BLaER1 treated with 17β-estradiol and CSF1 and Interleukin-3, amounts not matched to agents 10 nM and 100 nM (cell line): Measurements from ENCODE around the gene PRR5L.

Source experiments
- H3K27ac ChIP-seq, 11 experiments: shearing (Covaris generic); formaldehyde crosslinking; 2 replicates each; pipeline ENCODE4 v1.8.1; 2022
- H3K27me3 ChIP-seq, 11 experiments: shearing (Covaris generic); formaldehyde crosslinking; 2 replicates each; pipeline ENCODE4 v1.8.1; 2022
- H3K36me3 ChIP-seq, 11 experiments: shearing (Covaris generic); formaldehyde crosslinking; 2 replicates each; pipeline ENCODE4 v1.8.1; 2022
- H3K4me1 ChIP-seq, 10 experiments: shearing (Covaris generic); formaldehyde crosslinking; 2 replicates each; pipeline ENCODE4 v1.8.1; 2022
- H3K4me2 ChIP-seq, 11 experiments: shearing (Covaris generic); formaldehyde crosslinking; 2 replicates each; pipeline ENCODE4 v1.8.1; 2022
- H3K4me3 ChIP-seq, 10 experiments: shearing (Covaris generic); formaldehyde crosslinking; 2 replicates each; pipeline ENCODE4 v1.8.1; 2022
- H3K9ac ChIP-seq, 11 experiments: shearing (Covaris generic); formaldehyde crosslinking; 2 replicates each; pipeline ENCODE4 v1.8.1; 2022
- H3K9me3 ChIP-seq, 11 experiments: shearing (Covaris generic); formaldehyde crosslinking; replicated peaks in 1 of 11; 2 replicates each; pipeline ENCODE4 v1.8.1; 2022
- H4K20me1 ChIP-seq, 11 experiments: shearing (Covaris generic); formaldehyde crosslinking; 2 replicates each; pipeline ENCODE4 v1.8.1; 2022
- Cebpa-rat ChIP-seq, 11 experiments: shearing (Covaris generic); IDR thresholded peaks; 2 replicates each; pipeline ENCODE4 v1.8.1; 2022

The PRR5L gene

GRCh38 chr11:36258730-36259360, 37.2 kb upstream of the PRR5L start:
- Histone ChIP-seq H3K9ac (no peak overlapping the region), H3K9me3 (peaks cover 0 to 7% (median 0%) of the 10 kb centered on the region in 11 experiments; a peak in 7 of 22 replicates), H4K20me1 (no peaks in the 10 kb centered on the region), H3K36me3 (no peaks in the 10 kb centered on the region), H3K27me3 (no peaks in the 10 kb centered on the region), H3K27ac (no peak overlapping the region), H3K4me1 (peaks cover 0 to 14% (median 0%) of the 10 kb centered on the region in 10 experiments; a peak in 3 of 20 replicates), H3K4me2 (peak overlapping the region in 2 of 11 experiments; percentile 15 to 36; a peak in 2 of 22 replicates), H3K4me3 (no peak overlapping the region)
- no peak for TF ChIP-seq Cebpa-rat (IDR thresholded peaks at IDR 0.05)

- Histone ChIP-seq H4K20me1 (no peaks in the 10 kb centered on the region), H3K9ac (no peak overlapping the region), H3K4me2 (no peak overlapping the region), H3K4me3 (no peak overlapping the region), H3K27me3 (no peaks in the 10 kb centered on the region), H3K9me3 (peaks cover 0 to 4% (median 0%) of the 10 kb centered on the region in 11 experiments; a peak in 7 of 22 replicates), H3K4me1 (peaks cover 0 to 14% (median 5%) of the 10 kb centered on the region in 10 experiments; a peak in 7 of 20 replicates), H3K27ac (no peak overlapping the region), H3K36me3 (no peaks in the 10 kb centered on the region)
- no peak for TF ChIP-seq Cebpa-rat (IDR thresholded peaks at IDR 0.05)
Observed at GRCh38 chr11:36261094-36261493, 35.0 kb upstream of the PRR5L start.

- H4K20me1 ChIP-seq = no peaks in the 10 kb centered on the region
- no peaks in the 10 kb centered on the region for H3K36me3 ChIP-seq
- no peaks in the 10 kb centered on the region for H3K27me3 ChIP-seq
- H3K4me2 ChIP-seq = no peak overlapping the region
- H3K9me3 ChIP-seq = no peaks in the 10 kb centered on the region
- no peak overlapping the region for H3K27ac ChIP-seq
- H3K9ac ChIP-seq = no peak overlapping the region
- no peak for TF ChIP-seq Cebpa-rat (IDR thresholded peaks at IDR 0.05)
- H3K4me3 ChIP-seq = no peak overlapping the region
- peaks cover 0 to 5% (median 4%) of the 10 kb centered on the region in 10 experiments; a peak in 7 of 20 replicates for H3K4me1 ChIP-seq
Observed at GRCh38 chr11:36264011-36264972, 31.8 kb upstream of the PRR5L start.

GRCh38 chr11:36264973-36265344, 31.1 kb upstream of the PRR5L start:
- H3K27me3 ChIP-seq = no peaks in the 10 kb centered on the region
- H4K20me1 ChIP-seq = no peaks in the 10 kb centered on the region
- H3K36me3 ChIP-seq = no peaks in the 10 kb centered on the region
- TF ChIP-seq Cebpa-rat (IDR thresholded peaks at IDR 0.05) = no peak
- no peak overlapping the region for H3K4me3 ChIP-seq
- no peaks in the 10 kb centered on the region for H3K9me3 ChIP-seq
- H3K27ac ChIP-seq = no peak overlapping the region
- H3K4me2 ChIP-seq = no peak overlapping the region
- peak overlapping the region in 1 of 11 experiments; percentile 16; a peak in 1 of 22 replicates for H3K9ac ChIP-seq
- H3K4me1 ChIP-seq = peaks cover 0 to 5% (median 0%) of the 10 kb centered on the region in 10 experiments; a peak in 4 of 20 replicates

GRCh38 chr11:36265793-36266628, 30.1 kb upstream of the PRR5L start:
- H3K4me2 ChIP-seq = no peak overlapping the region; a peak in 2 of 22 replicates
- no peak for TF ChIP-seq Cebpa-rat (IDR thresholded peaks at IDR 0.05)
- H3K4me3 ChIP-seq = no peak overlapping the region
- H4K20me1 ChIP-seq = no peaks in the 10 kb centered on the region; a peak in 1 of 22 replicates
- no peaks in the 10 kb centered on the region for H3K27me3 ChIP-seq
- H3K27ac ChIP-seq = no peak overlapping the region
- peaks cover 0 to 5% (median 0%) of the 10 kb centered on the region in 10 experiments; a peak in 5 of 20 replicates for H3K4me1 ChIP-seq
- H3K9me3 ChIP-seq = no peaks in the 10 kb centered on the region
- H3K9ac ChIP-seq = no peak overlapping the region
- H3K36me3 ChIP-seq = peaks cover 2 to 9% (median 6%) of the 10 kb centered on the region in 11 experiments; a peak in 13 of 22 replicates

- Histone ChIP-seq H3K9ac (no peak overlapping the region), H3K4me3 (no peak overlapping the region), H4K20me1 (no peaks in the 10 kb centered on the region; a peak in 1 of 22 replicates), H3K27me3 (no peaks in the 10 kb centered on the region), H3K4me2 (no peak overlapping the region), H3K4me1 (peaks cover 0 to 5% (median 0%) of the 10 kb centered on the region in 10 experiments; a peak in 5 of 20 replicates), H3K9me3 (no peaks in the 10 kb centered on the region), H3K36me3 (peaks cover 10 to 17% (median 14%) of the 10 kb centered on the region in 11 experiments; a peak in 21 of 22 replicates), H3K27ac (no peak overlapping the region)
- no peak for TF ChIP-seq Cebpa-rat (IDR thresholded peaks at IDR 0.05)
Observed at GRCh38 chr11:36266767-36267166, 29.3 kb upstream of the PRR5L start.

GRCh38 chr11:36268337-36268985, 27.6 kb upstream of the PRR5L start:
- peaks cover 0 to 5% (median 0%) of the 10 kb centered on the region in 10 experiments; a peak in 5 of 20 replicates for H3K4me1 ChIP-seq
- H3K9me3 ChIP-seq = peaks cover 7 to 13% (median 12%) of the 10 kb centered on the region in 11 experiments; a peak in 18 of 22 replicates
- no peak overlapping the region for H3K4me3 ChIP-seq
- H3K36me3 ChIP-seq = peaks cover 27 to 34% (median 31%) of the 10 kb centered on the region in 11 experiments
- H3K9ac ChIP-seq = no peak overlapping the region
- H4K20me1 ChIP-seq = no peaks in the 10 kb centered on the region; a peak in 2 of 22 replicates
- TF ChIP-seq Cebpa-rat (IDR thresholded peaks at IDR 0.05) = no peak
- H3K4me2 ChIP-seq = no peak overlapping the region
- H3K27ac ChIP-seq = no peak overlapping the region
- H3K27me3 ChIP-seq = no peaks in the 10 kb centered on the region

- H3K9ac ChIP-seq = no peak overlapping the region
- H3K4me3 ChIP-seq = no peak overlapping the region
- H3K36me3 ChIP-seq = peaks cover 46 to 56% (median 53%) of the 10 kb centered on the region in 11 experiments
- H3K27ac ChIP-seq = no peak overlapping the region
- no peaks in the 10 kb centered on the region; a peak in 2 of 22 replicates for H4K20me1 ChIP-seq
- peaks cover 0 to 3% (median 0%) of the 10 kb centered on the region in 10 experiments; a peak in 5 of 20 replicates for H3K4me1 ChIP-seq
- no peak overlapping the region for H3K4me2 ChIP-seq
- no peak for TF ChIP-seq Cebpa-rat (IDR thresholded peaks at IDR 0.05)
- no peaks in the 10 kb centered on the region for H3K27me3 ChIP-seq
- H3K9me3 ChIP-seq = peaks cover 7 to 23% (median 13%) of the 10 kb centered on the region in 11 experiments; a peak in 18 of 22 replicates
Observed at GRCh38 chr11:36270701-36271100, 25.4 kb upstream of the PRR5L start.
